ENCODE data around the gene TECTB. TPM values are rescaled to one million over a fixed set of nuclear protein-coding genes. Genes with fewer than 3 reads are reported as not detected.

TECTB gene
- total RNA-seq, 3 donors from 2014 or later, result not detected

GRCh38 chr10:112287844-112288243 is 4.6 kb downstream of the TECTB start:
- H3K27ac ChIP-seq, result no peak overlapping the region
- H3K36me3 ChIP-seq, result no peaks in the 10 kb centered on the region
- intact Hi-C loops (cut with DNase I; ENCODE audit: low total_unique reads), result no loop called here
- TF ChIP-seq POLR2AphosphoS5 (IDR thresholded peaks at IDR 0.05), result no peak
- TF ChIP-seq POLR2A (IDR thresholded peaks at IDR 0.05), result no peak
- TF ChIP-seq CTCF (IDR thresholded peaks at IDR 0.05), result no peak
- no peaks in the 10 kb centered on the region for H3K27me3 ChIP-seq
- no peak for DNase-seq (ENCODE audit: low spot score in 2 of 2)
- no peak overlapping the region for H3K4me3 ChIP-seq
- no peaks in the 10 kb centered on the region for H3K9me3 ChIP-seq
- no peaks in the 10 kb centered on the region for H3K4me1 ChIP-seq

GRCh38 chr10:112288486-112288885 is 5.3 kb downstream of the TECTB start:
- TF ChIP-seq POLR2AphosphoS5 (IDR thresholded peaks at IDR 0.05), result no peak
- TF ChIP-seq POLR2A (IDR thresholded peaks at IDR 0.05), result no peak
- TF ChIP-seq CTCF (IDR thresholded peaks at IDR 0.05), result no peak
- Histone ChIP-seq H3K4me3 (no peak overlapping the region), H3K4me1 (no peaks in the 10 kb centered on the region), H3K9me3 (no peaks in the 10 kb centered on the region), H3K36me3 (no peaks in the 10 kb centered on the region), H3K27ac (no peak overlapping the region), H3K27me3 (no peaks in the 10 kb centered on the region)
- no peak for DNase-seq (ENCODE audit: low spot score in 2 of 2)
- intact Hi-C loops (cut with DNase I; ENCODE audit: low total_unique reads), result no loop called here

GRCh38 chr10:112289373-112290053 is 6.3 kb downstream of the TECTB start:
- H3K27ac ChIP-seq, result no peak overlapping the region
- H3K4me3 ChIP-seq, result no peak overlapping the region
- H3K9me3 ChIP-seq, result no peaks in the 10 kb centered on the region
- H3K27me3 ChIP-seq, result no peaks in the 10 kb centered on the region
- intact Hi-C loops (cut with DNase I; ENCODE audit: low total_unique reads), result no loop called here
- TF ChIP-seq POLR2A (IDR thresholded peaks at IDR 0.05), result no peak
- TF ChIP-seq POLR2AphosphoS5 (IDR thresholded peaks at IDR 0.05), result no peak
- no peak for TF ChIP-seq CTCF (IDR thresholded peaks at IDR 0.05)
- no peaks in the 10 kb centered on the region for H3K4me1 ChIP-seq
- no peak for DNase-seq (ENCODE audit: low spot score in 2 of 2)
- H3K36me3 ChIP-seq, result no peaks in the 10 kb centered on the region

- Histone ChIP-seq H3K4me3 (no peak overlapping the region), H3K9me3 (no peaks in the 10 kb centered on the region), H3K27me3 (no peaks in the 10 kb centered on the region), H3K36me3 (no peaks in the 10 kb centered on the region), H3K4me1 (no peaks in the 10 kb centered on the region), H3K27ac (no peak overlapping the region)
- intact Hi-C loops (cut with DNase I; ENCODE audit: low total_unique reads), result no loop called here
- no peak for TF ChIP-seq POLR2A (IDR thresholded peaks at IDR 0.05)
- no peak for TF ChIP-seq CTCF (IDR thresholded peaks at IDR 0.05)
- TF ChIP-seq POLR2AphosphoS5 (IDR thresholded peaks at IDR 0.05), result no peak
- no peak for DNase-seq (ENCODE audit: low spot score in 2 of 2)
Observed at GRCh38 chr10:112290054-112290373, 6.8 kb downstream of the TECTB start.

- intact Hi-C loops (cut with DNase I; ENCODE audit: low total_unique reads), result no loop called here
- no peak overlapping the region for H3K27ac ChIP-seq
- no peaks in the 10 kb centered on the region for H3K4me1 ChIP-seq
- no peaks in the 10 kb centered on the region for H3K9me3 ChIP-seq
- DNase-seq (ENCODE audit: low spot score in 2 of 2), result no peak
- H3K4me3 ChIP-seq, result no peak overlapping the region
- TF ChIP-seq CTCF (IDR thresholded peaks at IDR 0.05), result no peak
- TF ChIP-seq POLR2A (IDR thresholded peaks at IDR 0.05), result no peak
- TF ChIP-seq POLR2AphosphoS5 (IDR thresholded peaks at IDR 0.05), result no peak
- no peaks in the 10 kb centered on the region for H3K27me3 ChIP-seq
- H3K36me3 ChIP-seq, result no peaks in the 10 kb centered on the region
Observed at GRCh38 chr10:112294169-112294568, 11.0 kb downstream of the TECTB start.
